Nephron (organoid): ENCODE measurements around the gene NTM.

Experiments
- H3K27ac Mint-ChIP-seq, 3 experiments: 2 replicates each; pipeline ENCODE4 v1.8.0; 2020; ENCODE audit warnings: mixed read lengths in 3 of 3, mild to moderate bottlenecking in 2 of 3, moderate library complexity in 1 of 3
- H3K27me3 Mint-ChIP-seq: 2 replicates; pipeline ENCODE4 v1.8.0; 2021; ENCODE audit warnings: low read depth, mild to moderate bottlenecking, moderate library complexity, mixed read lengths
- H3K36me3 Mint-ChIP-seq: 2 replicates; pipeline ENCODE4 v1.8.0; 2020; ENCODE audit warnings: low read depth, mixed read lengths
- H3K4me1 Mint-ChIP-seq: 2 replicates; pipeline ENCODE4 v1.8.0; 2020; ENCODE audit warnings: mixed read lengths
- H3K4me3 Mint-ChIP-seq, 3 experiments: 2 replicates each; pipeline ENCODE4 v1.8.0; 2020; ENCODE audit warnings: mild to moderate bottlenecking in 3 of 3, mixed read lengths in 3 of 3, moderate library complexity in 2 of 3
- H3K9me3 Mint-ChIP-seq: 2 replicates; pipeline ENCODE4 v1.8.0; 2020; ENCODE audit warnings: mixed read lengths
- TF ChIP-seq, protein P1 (sequence below), 3 experiments: fragments of 200-600 bp; sonication (generic); IDR thresholded peaks; one replicate each; pipeline ENCODE4 v1.5.0; 2021; ENCODE audit warnings: antibody characterized with exemption in 3 of 3; ENCODE audit not compliant: unreplicated experiment in 3 of 3

The NTM gene

DNA sequence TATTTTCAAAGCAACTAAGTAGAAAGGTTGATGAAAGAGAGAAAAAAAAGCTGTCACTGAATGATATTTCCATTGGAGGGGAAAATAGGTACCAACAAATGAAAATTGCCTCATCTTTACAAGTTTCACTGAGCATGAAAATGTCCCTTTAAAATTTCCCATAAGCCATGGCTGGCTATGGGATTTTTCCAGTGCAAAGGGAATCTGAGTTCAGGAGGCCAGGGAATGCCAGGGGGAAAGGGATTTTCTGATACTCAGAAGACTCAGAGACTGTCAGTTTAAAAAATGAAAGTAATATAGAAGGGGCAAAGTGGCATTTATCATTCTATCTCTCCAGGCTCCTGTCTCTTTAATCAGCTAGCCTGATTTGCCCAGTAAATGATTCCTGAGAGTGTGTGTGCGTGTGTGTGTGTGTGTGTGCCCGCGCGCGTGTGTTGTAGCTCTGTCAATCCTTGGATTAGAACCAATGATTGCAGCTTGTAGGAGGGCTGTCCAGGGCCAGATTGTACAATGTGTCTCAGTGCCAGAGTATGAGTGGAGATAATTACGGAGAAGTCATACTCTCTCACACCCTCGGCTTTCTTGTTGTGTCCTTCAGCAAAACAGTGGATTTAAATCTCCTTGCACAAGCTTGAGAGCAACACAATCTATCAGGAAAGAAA, at the start of gene NTM:
TSS of gene NTM (plus strand) at position 526 of the 662 bp plus-strand sequence.
- no peaks in the 10 kb centered on the region for H3K9me3 Mint-ChIP-seq
- peaks cover 9% of the 10 kb centered on the region for H3K4me1 Mint-ChIP-seq
- no peak within 1 kb of the TSS for H3K27ac Mint-ChIP-seq
- TF ChIP-seq, protein P1, sequence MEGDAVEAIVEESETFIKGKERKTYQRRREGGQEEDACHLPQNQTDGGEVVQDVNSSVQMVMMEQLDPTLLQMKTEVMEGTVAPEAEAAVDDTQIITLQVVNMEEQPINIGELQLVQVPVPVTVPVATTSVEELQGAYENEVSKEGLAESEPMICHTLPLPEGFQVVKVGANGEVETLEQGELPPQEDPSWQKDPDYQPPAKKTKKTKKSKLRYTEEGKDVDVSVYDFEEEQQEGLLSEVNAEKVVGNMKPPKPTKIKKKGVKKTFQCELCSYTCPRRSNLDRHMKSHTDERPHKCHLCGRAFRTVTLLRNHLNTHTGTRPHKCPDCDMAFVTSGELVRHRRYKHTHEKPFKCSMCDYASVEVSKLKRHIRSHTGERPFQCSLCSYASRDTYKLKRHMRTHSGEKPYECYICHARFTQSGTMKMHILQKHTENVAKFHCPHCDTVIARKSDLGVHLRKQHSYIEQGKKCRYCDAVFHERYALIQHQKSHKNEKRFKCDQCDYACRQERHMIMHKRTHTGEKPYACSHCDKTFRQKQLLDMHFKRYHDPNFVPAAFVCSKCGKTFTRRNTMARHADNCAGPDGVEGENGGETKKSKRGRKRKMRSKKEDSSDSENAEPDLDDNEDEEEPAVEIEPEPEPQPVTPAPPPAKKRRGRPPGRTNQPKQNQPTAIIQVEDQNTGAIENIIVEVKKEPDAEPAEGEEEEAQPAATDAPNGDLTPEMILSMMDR (IDR thresholded peaks at IDR 0.05; ENCODE audit: unreplicated experiment in 3 of 3): no peak
- no peak within 1 kb of the TSS for H3K4me3 Mint-ChIP-seq
- H3K27me3 Mint-ChIP-seq: peaks cover 22% of the 10 kb centered on the region
- H3K36me3 Mint-ChIP-seq: no peaks in the 10 kb centered on the region

DNA sequence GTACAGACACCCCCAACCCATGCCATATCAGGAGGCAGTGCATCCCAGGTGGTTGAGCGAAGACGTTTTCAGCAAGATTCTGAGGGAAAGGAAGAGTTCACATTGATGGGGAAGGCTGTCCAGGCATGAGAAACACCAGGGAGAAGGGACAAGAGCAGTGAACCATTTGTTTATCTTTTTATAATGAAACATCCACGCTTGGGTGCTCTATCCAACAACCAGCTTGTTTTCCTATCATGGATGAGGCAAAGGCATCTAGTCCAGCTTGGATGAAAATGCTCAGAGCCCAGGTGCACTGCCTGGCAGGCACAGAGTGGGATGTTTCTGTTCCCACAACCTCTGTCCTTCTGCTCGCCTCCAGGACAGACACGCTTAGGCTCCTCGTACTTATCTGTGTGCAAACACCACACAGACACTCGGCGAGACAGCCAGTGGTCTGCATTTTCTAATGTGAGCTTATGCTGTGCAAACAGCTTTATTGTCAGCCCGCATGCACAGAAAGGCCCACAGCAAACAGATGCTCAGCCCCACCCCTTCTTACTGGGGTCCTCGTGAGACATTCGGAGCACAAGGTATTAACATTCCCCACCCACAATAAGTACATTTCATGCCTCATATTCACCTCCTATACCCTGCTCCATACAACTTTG, 45.4 kb upstream of the NTM start:
- peaks cover 7% of the 10 kb centered on the region for H3K9me3 Mint-ChIP-seq
- H3K27me3 Mint-ChIP-seq: peaks cover 11% of the 10 kb centered on the region
- H3K4me3 Mint-ChIP-seq: no peak overlapping the region
- H3K27ac Mint-ChIP-seq: no peak overlapping the region
- H3K4me1 Mint-ChIP-seq: peaks cover 4% of the 10 kb centered on the region
- TF ChIP-seq, protein P1 (IDR thresholded peaks at IDR 0.05; ENCODE audit: unreplicated experiment in 3 of 3): no peak
- no peaks in the 10 kb centered on the region for H3K36me3 Mint-ChIP-seq

DNA sequence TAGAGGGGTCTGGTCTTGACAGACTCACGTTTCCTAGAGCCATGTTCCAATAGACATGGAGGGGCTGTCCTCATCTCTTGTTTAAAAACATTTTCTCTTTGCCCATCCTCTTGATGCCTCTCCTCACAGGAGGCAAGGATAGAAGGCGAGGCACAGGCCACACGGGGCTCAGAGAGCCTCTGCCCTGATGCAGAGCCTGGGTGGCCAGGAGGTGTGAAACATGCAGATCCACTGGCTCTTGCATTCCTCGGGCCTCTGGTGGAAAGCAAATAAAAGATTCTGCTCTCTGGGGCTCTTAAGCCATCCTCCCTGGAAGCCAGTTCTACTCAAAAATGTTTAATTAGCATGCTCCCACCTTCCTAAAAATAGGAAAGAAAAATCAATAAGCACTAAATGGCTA, 43.6 kb upstream of the NTM start:
- peaks cover 11% of the 10 kb centered on the region for H3K27me3 Mint-ChIP-seq
- H3K4me3 Mint-ChIP-seq: no peak overlapping the region
- no peaks in the 10 kb centered on the region for H3K36me3 Mint-ChIP-seq
- no peak overlapping the region for H3K27ac Mint-ChIP-seq
- no peaks in the 10 kb centered on the region for H3K9me3 Mint-ChIP-seq
- H3K4me1 Mint-ChIP-seq: peaks cover 4% of the 10 kb centered on the region
- TF ChIP-seq, protein P1 (IDR thresholded peaks at IDR 0.05; ENCODE audit: unreplicated experiment in 3 of 3): no peak

DNA sequence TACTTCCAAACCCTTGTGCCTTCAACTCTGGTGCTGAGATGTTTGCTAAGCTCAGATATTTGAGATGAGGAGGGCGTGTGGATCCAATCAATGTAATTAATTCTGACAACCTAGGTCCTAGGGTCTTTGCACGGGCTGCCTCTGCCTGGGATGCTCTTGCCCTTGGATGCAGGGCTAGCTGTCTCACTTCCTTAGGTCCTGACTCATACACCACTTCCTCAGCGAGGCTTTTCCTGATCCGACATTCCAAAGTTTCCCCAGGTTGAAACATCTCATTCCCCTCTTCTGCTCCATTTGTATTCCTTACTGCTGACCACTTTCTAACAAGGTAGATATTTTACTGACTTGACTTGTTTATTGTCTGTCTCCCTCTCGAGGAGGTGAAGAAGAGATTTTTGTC, 43.0 kb upstream of the NTM start:
- H3K4me1 Mint-ChIP-seq: peaks cover 4% of the 10 kb centered on the region
- H3K27ac Mint-ChIP-seq: no peak overlapping the region
- no peak overlapping the region for H3K4me3 Mint-ChIP-seq
- H3K36me3 Mint-ChIP-seq: no peaks in the 10 kb centered on the region
- TF ChIP-seq, protein P1 (IDR thresholded peaks at IDR 0.05; ENCODE audit: unreplicated experiment in 3 of 3): no peak
- no peaks in the 10 kb centered on the region for H3K9me3 Mint-ChIP-seq
- peaks cover 11% of the 10 kb centered on the region for H3K27me3 Mint-ChIP-seq

DNA sequence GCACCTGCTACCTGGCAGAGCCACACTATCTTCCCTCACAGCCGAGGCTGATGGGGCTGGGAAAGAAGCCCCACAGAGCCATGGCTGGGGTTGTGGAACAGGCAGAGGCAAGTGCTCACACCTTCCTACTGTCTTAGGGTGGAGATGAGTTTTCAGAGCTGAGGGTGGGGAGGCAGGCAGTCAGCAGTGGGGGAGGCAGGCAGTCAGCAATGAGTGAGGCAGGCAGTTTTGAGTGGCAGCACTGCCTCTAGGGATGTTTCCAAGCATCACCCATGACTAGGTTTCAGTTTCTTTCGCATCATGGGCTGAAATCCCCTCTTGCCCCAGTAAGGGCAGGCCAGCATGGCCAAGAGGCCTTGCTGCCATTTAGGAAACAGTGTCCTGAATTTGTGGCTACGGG, 41.6 kb upstream of the NTM start:
- Mint-ChIP-seq H3K36me3 (no peaks in the 10 kb centered on the region), H3K9me3 (no peaks in the 10 kb centered on the region), H3K27ac (no peak overlapping the region), H3K4me1 (peaks cover 4% of the 10 kb centered on the region), H3K4me3 (no peak overlapping the region), H3K27me3 (peaks cover 11% of the 10 kb centered on the region)
- TF ChIP-seq, protein P1 (IDR thresholded peaks at IDR 0.05; ENCODE audit: unreplicated experiment in 3 of 3): no peak

DNA sequence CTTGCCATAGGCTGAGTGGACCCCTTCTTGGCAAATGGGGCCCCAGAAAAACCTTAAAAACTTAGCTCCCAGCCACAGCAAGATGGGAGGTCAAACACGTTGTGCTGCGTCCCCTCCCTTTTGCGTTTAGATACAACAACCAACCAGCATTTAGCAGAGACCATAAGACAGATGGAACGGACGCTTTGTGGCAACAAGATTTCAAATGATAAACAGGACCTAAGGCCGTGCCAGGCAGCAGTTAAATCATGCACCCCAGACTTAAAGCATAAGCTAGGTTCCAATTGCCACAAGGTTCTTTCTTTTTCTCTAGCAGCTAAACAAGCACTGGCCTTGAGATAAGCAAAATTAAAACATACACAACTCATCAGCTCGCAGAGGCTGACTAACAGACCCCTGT, 39.4 kb upstream of the NTM start:
- TF ChIP-seq, protein P1 (IDR thresholded peaks at IDR 0.05; ENCODE audit: unreplicated experiment in 3 of 3): no peak
- no peak overlapping the region for H3K4me3 Mint-ChIP-seq

More for the DNA sequence above, 39.4 kb upstream of the NTM start:
- no peak overlapping the region for H3K27ac Mint-ChIP-seq
- no peaks in the 10 kb centered on the region for H3K36me3 Mint-ChIP-seq
- peaks cover 11% of the 10 kb centered on the region for H3K27me3 Mint-ChIP-seq
- peaks cover 4% of the 10 kb centered on the region for H3K4me1 Mint-ChIP-seq
- H3K9me3 Mint-ChIP-seq: no peaks in the 10 kb centered on the region
